ENCODE measurements around the gene WDR12.
"Not testable (repeated sequence)": the region's sequence is repeated elsewhere in the genome, so short reads cannot be mapped to it uniquely, and the experiment has no call there.

WDR12 gene

DNA sequence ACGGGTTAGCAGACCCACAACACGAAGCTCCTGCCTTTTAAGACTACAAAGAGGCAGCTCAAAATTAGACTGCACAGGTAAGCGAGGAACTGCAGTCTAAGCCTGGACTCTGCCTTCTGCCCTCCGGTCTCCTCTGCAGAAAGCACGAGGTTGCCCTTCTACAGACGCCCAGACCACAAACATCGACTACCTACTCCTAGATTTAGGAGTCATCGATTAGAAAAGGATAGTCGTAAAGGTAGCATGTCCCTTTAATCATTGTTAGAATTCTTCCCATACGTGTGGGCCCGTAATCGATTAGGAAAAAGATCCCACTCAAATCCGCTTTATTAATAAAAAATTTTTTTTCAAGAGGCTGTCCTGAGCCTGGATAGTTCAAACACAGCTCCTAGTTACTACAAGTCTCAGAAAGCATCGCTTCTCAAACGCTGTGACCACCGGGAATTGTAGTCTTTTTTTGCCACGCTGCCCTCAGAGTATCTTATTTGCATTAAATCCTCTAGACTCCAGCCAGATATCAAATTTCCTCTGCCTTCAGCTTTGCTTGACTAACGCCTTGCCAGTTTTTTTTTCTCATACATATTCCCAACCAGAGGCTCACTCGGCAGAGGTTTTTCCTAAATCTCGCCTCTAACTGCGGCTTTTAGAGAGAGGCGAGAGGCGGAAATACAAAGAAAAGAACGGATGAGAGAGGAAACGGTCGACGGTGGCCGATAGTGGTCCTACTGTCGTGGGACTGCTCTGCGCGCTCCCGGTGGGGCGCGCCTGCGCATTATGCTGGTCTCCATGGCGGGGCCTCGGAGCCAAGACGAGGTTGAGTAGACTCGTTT, at the start of gene WDR12, which contains the start of gene CARF:
Gene WDR12 (minus strand): TSS at position 162 of the 830 bp plus-strand sequence. CDS start 197 bp downstream, outside the sequence.
Gene CARF (plus strand): TSS at position 764 of the 830 bp plus-strand sequence. CDS start 29,628 bp downstream, outside the sequence.
- peak; percentile 79 to 85 (median 82) for DNase-seq (ENCODE audit: low read depth in 3 of 3)

DNA sequence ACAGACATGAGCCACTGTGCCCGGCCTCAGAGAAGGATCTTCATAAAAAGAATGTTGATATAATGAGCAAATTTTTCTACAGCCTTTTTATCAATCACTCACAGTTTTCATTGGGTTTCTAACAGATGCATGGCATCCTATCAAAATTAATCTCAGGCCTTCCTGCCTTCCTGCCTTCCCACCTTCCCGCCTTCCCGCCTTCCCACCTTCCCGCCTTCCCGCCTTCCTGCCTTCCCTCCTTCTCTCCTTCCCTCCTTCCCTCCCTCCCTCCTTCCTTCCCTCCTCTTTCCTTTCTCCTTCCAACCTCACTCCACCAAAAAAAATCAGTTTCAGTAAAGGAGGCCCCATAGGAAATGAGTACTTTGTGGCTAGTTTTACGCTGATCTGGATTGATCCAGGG, 49.1 kb upstream of the WDR12 start:
- DNase-seq (ENCODE audit: low read depth in 3 of 3), result no peak

DNA sequence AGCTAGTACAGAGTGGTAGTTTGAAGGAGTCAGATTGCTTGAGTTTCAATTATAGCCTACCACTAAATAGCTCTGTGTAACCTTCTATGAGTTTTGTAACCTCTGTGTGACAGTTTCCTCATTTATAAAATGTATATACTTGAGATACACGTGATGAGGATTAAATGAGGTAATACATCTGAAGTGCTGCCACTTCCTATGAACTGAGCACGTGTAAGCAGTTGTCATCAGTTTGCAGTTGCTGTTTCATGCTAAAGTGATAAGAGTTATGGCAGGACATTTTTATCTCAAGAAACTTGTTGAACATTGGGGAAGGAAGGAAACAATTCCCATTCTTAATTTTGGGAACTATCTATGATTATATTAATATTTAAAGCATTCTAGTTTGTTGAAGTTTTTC, 39.1 kb upstream of the WDR12 start:
- DNase-seq (ENCODE audit: low read depth in 3 of 3), result no peak

DNA sequence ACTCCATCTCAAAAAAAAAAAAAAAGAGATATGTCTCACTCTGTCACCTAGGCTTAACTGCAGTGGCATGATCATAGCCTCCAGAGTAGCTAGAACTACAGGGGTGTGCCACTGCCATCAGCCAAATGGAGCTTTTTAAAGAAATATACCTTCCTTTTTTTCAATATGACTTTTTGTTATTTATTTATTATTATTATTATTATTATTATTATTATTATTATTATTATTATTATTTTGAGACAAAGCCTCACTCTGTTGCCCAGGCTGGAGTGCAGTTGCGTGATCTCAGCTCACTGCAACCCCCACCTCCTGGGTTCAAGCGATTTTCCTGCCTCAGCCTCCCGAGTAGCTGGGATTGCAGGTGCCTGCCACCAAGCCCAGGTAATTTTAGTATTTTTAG, 37.9 kb upstream of the WDR12 start:
- DNase-seq (ENCODE audit: low read depth in 3 of 3), result not testable (repeated sequence)

DNA sequence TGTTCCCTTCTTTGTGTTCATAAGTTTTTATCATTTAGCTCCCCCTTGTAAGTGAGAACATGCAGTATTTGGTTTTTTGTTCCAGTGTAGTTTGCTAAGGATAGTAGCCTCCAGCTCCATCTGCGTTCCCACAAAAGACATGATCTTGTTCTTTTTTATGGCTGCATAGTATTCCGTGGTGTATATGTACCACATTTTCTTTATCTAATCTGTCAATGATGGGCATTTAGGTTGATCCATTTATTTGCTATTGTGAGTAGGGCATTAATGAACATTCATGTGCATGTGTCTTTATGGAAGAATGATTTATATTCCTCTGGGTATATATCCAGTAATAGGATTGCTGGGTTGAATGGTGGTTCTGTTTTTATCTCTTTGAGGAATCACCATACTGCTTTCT, 34.0 kb upstream of the WDR12 start:
- DNase-seq (ENCODE audit: low read depth in 3 of 3), result no peak

DNA sequence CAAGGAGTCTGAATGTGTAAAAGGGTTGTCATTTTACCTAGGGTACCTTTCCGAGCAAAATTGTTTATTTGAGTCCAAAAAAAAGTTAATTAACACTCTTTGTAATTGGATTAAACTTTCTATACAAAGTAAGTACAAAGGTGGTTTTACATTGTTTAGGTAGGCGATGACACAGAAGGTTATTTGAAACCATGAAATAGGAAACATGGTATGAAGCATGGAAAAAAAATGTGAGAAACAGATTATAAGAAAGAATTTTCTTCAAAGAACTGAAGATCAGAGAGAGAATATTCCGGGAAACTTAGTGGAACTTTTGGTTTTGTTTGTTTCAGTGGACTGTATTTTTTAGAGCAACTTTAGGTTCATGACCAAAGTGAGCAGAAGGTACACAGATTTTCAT, 33.3 kb upstream of the WDR12 start:
- DNase-seq (ENCODE audit: low read depth in 3 of 3), result no peak

DNA sequence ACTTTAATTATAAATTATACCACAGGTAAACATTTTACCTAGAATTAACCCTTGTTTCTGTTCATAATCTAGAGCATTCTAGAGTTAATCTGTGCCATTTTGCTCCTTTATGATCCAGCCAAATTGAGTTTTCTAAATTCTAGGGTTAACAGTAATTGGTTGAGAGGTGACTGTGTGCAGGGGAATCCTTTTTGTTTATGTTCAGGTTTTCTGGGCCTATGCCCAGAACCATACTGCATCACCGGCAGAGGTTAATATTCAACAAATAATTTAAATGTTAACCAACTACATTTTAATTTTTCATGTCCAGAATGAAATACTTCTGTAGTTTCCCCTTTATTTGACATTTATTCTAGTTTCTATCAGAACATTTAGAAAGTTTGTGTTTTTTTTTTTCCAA, 32.9 kb upstream of the WDR12 start:
- DNase-seq (ENCODE audit: low read depth in 3 of 3), result no peak

DNA sequence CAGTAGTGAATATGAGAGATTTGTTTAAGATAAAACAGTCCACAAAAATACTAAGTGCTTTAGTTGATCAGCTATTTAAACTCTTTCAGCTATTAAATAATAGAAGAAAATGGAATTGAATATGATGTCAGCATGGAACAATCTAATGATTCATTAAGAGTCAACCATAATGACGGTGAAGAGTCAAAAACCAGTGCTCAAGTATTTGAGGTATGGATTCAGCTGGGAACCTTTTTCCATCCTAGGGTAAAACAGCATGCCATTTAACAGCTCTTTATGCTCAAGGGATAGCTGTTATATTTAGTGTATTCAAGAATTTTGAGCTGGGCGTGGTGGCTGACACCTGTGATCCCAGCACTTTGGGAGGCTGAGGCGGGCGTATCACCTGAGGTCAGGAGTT, 30.3 kb upstream of the WDR12 start:
- DNase-seq (ENCODE audit: low read depth in 3 of 3), result no peak

DNA sequence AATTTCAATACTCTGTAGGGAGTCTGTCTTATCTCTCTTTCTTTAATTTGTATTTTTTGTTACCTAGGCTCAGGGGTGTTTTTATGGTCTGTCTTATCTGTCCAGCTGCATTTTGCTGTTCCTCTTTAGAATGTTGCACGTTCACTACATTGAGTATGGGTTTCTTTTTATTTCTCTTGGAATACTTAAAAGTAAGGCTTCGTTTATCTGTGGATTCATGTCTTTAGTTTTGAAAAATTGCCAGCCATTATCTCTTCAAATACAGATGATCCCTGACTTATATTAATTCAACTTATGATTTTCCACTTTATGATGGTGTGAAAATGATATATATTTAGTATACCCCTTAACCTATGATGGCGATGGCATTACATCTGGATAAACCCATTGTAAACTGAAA, 27.5 kb upstream of the WDR12 start:
- no peak for DNase-seq (ENCODE audit: low read depth in 3 of 3)

DNA sequence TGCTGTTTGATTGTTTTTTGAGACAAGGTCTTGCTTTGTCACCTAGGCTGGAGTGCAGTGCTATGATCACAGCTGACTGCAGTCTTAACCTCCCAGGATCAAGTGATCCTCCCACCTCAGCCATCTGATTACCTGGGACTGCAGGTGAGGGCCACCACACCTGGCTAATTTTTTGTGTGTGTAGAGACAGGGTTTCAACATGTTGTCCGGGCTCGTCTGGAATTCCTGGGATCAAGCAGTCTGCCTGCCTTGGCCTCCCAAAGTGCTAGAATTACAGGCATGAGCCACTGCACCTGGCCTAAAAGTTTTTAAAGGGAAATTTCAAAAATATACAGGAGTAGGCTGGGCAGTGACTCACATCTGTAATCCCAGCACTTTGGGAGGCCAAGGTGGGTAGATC, 23.0 kb upstream of the WDR12 start:
- no peak for DNase-seq (ENCODE audit: low read depth in 3 of 3)

DNA sequence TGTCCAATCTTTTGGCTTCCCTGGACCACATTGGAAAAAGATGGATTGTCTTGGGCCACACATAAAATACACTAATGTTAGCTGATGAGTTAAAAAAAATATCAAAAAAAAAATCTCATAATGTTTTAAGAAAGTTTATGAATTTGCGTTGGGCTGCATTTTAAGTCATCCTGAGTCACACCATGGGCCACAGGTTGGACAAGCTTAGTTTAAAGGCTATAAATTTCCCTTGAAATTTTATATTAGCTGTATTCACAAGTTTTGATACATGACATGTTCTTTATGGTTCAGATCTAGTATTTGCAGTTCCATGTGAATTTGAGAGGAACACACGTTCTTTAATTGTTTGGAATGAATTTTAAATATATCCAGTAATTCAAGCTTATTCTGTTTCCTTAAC, 22.5 kb upstream of the WDR12 start:
- DNase-seq (ENCODE audit: low read depth in 3 of 3), result no peak

DNA sequence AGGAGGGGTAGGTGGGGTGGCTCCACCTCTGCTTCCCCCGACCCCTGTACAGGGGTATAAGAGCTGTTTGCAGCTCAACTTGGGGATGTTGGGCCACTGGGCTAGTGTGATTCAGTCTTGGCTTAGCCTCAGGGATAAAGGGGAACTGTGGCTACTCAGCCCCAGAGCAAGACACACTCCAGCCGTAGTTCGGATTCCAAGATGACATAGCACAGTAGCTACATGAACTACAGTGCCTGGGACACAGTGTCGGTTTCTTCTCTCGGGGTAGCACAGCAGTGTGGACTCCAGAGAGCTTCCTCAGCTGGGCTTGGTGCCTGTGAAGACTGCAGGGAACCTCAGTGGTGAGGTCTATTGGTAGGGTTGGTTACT, 21.7 kb upstream of the WDR12 start:
- no peak for DNase-seq (ENCODE audit: low read depth in 3 of 3)

DNA sequence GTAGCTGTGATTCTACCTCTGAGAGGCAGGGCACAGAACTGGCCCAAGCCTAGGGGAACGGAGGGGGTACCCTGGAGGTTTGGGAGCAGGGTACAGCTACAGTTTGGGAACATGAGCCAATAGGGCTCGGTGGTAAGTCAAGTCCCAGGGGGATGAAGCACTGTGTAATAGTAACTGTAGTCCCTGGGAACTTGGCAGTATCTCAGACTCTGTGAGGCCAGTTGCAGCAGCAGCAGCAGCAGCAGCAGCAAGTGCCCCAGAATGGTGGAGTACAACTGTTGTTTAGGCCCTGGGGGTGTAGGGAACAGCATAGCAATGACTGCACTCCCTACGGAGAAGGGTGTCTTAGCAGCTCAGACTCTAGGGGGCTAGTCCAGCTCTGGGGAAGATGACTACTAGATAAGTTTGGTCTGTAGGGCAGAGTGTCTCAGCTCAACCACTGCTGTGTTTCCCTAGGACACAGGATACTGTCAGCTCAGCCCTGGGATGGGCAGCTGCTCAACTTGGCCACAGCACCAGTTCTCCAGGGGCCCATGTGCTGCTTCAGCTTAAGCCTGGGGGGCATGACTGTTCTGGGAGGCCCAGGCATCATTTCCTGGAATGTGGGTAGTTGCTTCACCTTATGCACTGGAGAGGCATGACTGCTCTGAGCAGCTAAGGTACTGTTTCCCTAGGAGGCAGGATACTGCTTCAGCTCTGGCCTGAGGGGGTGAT, 21.1 kb upstream of the WDR12 start:
- no peak for DNase-seq (ENCODE audit: low read depth in 3 of 3)

DNA sequence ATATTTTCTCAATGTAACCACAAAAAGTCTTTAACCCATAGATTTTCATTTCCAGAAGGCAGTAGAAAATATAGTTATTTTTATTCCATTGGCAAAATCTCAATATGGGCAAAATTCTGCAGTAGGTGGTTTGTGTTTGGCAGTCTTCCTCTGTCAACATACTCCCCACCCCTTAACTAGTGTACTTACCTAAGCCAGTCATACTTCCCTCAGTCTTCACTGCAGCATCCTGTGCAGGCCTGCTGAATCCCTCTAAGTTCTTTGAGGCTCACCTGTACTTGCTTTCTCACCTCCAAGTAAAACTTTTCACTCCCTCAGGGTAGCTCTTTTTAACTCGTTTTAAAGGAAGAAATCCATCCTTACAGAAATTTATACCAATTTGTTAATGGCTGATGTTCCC, 7.4 kb upstream of the WDR12 start:
- no peak for DNase-seq (ENCODE audit: low read depth in 3 of 3)

DNA sequence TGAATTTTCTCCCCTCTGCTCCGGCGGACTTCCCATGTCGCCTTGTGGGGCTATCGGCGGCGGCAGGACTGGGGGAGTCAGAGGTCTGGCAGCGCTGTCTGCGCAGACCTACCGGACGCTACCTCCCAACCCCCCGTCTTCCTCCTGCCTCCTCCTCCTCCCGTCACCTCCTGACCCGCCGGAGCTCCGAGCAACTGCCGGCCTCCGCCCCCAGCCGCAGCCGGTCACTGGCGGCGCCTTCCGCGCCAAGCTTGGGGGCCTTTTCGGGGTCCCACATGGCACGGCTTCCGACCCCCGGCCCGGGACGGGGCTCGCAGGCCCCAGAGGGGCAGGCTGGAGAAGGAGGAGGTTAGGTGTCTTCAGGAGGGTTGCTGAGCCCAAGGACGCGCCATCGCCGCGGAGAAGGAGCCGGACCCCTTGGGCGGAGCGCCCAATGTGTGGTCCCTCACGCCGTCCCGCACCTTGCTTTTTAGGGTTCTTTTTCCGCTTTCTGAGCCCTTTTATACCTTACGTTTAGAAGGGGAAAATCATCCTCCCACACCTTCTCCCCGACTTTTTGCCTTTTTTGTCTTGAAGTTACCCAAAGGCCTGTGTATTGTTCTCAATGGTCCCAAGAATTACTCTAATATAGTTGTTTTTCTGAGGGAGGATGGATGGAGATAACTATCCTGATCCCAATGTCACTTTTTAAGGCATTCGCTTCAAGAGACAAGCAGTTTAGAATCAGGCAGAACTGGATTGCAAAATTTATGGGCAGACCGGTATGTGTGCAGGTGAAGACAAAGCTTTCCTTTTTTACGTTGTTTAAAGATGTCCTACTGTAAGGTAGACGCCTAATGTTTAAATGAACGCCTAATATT, 1.1 kb upstream of the WDR12 start:
- DNase-seq (ENCODE audit: low read depth in 3 of 3), result peak in 1 of 3 donors; percentile 14

DNA sequence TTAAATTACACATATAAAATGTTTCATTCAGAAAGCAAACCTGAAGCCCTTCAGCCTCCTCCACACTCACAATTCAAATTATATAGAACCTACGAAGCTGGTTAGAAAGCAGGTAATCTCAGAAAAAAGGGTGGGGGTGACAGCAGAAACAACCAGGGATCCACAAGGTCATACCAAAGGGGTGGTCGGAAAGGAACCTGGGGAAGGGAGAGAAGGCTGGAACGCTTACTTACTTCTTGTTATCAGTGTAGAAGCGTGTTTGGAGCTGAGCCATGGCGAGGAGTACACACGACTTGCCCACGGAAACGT, 316 bp downstream of the WDR12 start:
- no peak for DNase-seq (ENCODE audit: low read depth in 3 of 3)

DNA sequence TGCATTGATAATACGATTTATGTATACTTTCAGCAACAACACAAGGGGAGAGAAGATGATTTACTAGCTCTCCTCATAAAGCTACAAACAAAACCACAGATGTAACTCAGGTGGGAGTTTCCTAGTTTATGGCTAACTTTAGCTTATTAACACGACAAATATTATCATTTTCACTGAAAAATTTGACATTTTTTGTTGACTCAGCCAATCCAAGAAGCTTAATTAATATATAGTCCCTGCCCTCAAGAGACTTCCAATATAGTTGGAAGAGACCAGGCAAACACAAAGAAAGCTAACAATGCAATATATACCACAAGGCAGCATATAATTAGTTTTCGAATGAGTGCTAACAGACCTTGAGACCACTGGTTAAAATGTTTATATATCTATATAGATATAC, 775 bp downstream of the WDR12 start:
- DNase-seq (ENCODE audit: low read depth in 3 of 3), result no peak

DNA sequence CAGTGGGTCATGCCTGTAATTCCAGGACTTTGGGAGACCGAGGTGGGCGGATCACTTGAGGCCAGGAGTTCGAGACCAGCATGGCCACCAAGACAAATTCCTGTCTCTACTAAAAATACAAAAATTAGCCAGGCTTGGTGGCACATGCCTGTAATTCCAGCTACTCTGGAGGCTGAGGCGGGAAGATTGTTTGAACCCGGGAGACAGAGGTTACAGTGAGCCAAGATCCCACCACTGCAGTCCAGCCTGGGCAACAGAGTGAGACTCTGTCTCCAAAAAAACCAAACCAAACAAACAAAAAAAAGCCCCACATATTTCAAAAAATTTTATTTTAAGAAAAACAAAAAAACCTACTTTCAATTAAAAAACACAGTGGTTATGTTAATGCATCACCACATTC, 1.2 kb downstream of the WDR12 start:
- not testable (repeated sequence) for DNase-seq (ENCODE audit: low read depth in 3 of 3)

DNA sequence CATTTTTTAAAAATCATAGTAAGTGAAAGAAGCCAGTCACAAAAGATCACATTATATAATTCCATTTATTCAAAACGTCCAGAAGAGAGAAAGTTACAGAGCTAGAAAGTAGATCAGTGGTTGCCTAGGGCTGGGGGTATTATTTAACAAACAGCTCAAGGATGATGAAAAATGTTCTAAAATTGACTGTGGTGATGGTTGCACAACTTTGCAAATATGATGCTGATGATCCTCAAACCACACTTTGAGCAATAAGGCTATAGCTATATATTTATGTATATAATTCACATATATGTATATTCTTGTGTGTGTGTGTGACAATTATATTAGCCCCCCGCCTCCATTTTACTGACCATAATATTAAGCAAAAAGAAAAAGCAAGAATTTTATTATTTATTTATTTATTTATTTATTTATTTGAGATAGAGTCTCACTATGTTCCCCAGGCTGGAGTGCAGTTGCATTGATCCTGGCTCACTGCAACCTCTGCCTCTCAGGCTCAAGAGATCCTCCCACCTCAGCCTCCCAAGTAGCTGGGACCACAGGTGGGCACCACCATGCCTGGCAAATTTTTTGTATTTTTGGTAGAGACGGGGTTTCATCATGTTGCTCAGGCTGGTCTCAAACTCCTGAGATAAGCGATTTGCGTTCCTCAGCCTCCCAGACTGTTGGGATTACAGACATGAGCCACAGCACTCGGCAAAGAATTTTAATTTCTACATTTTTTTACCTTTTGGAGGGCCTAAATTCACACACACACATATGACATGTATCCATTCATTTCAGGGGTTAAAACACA, 1.9 kb downstream of the WDR12 start:
- no peak for DNase-seq (ENCODE audit: low read depth in 3 of 3)

DNA sequence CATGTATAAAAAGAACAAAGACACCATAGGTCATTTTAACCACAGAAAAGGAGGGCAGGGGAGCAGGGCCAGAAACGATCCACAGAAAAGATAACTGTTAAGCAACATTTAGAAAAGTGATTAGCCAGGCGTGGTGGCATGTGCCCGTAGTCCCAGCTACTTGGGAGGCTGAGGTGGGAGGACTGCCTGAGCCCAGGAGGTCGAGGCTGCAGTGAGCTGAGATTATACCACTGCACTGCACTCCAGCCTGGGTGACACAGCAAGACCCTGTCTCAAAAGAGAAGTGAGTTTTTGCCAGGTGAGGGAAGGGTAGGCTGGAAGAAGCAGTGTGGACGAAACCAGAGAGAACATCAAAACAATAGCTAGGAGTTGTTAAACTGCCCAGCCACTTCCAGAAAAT, 3.3 kb downstream of the WDR12 start:
- no peak for DNase-seq (ENCODE audit: low read depth in 3 of 3)

DNA sequence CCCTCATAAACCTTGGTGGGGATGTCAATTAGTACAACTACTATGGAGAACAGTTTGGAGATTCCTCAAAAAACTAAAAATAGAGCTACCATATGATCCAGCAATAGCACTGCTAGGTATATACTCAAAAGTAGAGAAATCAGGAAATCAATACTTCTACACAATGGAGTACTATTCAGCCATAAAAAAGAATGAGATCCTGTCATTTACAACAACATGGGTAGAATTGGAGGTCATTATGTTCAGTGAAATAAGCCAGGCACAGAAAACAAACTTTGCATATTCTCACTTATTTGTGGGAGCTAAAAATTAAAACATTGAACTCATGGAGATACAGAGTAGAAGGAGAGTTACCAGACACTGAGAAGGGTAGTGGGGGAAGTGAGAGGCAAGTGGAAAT, 6.0 kb downstream of the WDR12 start:
- not testable (repeated sequence) for DNase-seq (ENCODE audit: low read depth in 3 of 3)

DNA sequence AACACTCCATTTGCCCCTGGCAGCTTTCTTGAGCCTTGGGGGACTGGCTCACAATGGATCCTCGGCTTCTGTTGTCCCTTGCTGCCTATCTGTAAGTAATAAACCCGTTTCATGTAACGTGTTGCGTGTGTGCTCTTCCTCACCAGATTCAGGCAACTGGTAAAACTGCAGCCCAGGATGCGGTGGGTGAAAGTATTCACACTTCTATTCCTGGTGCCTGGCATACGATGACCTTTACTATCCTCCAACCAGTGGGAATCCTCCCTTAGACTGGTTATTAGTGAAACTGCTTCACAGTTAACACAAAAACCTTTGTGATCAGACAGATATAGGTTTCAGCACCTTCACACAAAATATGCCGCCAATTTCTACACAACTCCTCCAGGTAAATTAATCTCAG, 26.3 kb downstream of the WDR12 start:
- DNase-seq (ENCODE audit: low read depth in 3 of 3), result no peak

Data from stimulated activated CD4-positive, alpha-beta T cell treated with anti-CD3 and anti-CD28 coated beads, TNF-alpha, amount 100 ng/mL, for 48 hours (primary cell).